GM20000 (cell line): ENCODE measurements around the gene KAZALD1.

Experiments used
- DNase-seq: peaks from one replicate; pipeline ENCODE4 v3.0.0; 2012; ENCODE audit warnings: low spot score
- CTCF ChIP-seq: IDR thresholded peaks from 2 replicates; pipeline ENCODE4 v1.5.1; 2012; ENCODE audit warnings: mild to moderate bottlenecking, control low read depth; ENCODE audit errors: extremely low read depth, missing control alignments

KAZALD1 gene, protein sequence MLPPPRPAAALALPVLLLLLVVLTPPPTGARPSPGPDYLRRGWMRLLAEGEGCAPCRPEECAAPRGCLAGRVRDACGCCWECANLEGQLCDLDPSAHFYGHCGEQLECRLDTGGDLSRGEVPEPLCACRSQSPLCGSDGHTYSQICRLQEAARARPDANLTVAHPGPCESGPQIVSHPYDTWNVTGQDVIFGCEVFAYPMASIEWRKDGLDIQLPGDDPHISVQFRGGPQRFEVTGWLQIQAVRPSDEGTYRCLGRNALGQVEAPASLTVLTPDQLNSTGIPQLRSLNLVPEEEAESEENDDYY

DNA sequence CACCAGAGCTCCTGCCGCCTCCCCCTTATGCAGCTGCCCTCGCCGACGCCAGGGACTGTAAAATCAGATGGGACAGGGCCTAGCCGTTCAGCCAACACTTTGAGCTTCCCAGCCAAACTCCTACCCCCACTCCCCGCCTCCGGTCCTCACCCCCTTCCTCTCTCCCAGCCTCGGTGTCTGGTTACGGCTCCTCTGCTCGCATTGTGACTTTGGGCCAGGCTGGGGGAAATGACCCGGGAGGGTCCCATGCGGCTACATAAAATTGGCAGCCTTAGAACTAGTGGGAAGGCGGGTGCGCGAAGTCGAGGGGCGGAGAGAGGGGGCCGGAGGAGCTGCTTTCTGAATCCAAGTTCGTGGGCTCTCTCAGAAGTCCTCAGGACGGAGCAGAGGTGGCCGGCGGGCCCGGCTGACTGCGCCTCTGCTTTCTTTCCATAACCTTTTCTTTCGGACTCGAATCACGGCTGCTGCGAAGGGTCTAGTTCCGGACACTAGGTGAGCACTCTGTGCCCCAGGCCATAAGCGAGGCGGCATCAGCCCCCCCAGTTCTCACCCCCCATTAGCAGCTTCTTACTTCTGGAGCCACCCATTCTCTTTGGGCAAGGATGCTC, at the start of gene KAZALD1:
Gene KAZALD1, plus strand, starts transcription at position 366 of the 608 bp plus-strand sequence. CDS start 604 bp downstream, outside the sequence.
- TF ChIP-seq CTCF, result no peak
- DNase-seq, result no peak

DNA sequence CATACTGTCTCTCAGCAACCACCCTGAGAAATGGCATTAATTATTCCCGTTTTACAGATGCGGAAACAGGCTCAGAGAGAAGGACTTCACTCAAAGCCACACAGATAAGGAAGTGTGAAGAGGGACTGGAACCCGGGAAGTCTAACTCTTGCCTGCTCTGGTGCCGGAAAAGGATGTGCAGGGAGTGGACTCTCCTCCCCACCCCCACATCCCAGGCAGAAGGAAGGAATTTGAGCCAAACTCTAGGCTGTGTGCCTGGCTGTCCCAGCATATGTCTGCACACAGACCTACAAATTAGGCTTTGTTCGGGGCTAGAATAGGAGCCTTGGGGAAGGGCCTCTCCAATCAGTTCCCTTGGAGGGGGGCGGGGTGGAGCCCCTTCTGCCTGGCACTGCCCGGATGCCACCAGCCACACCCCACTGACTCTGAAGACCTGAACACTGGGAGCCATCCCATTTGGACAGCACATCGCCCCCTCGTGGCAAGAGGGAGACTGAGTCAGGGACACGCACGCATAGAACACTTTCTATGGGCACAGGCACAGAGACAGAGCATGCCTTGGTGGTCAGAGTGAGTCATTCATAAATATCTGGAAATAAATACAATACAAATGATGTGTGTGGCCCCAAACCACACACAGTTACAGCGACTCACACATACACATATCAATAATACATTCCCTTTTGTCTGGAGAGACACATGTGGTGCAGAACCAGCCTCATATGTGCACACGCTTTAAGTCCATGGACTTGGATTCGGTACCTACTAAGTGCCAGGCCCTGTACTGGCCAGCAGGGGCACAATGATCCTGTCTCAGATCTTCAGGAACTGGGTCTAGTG, 49.0 kb upstream of the KAZALD1 start:
- peak; percentile 89 for DNase-seq
- TF ChIP-seq CTCF, result peak; percentile 78

DNA sequence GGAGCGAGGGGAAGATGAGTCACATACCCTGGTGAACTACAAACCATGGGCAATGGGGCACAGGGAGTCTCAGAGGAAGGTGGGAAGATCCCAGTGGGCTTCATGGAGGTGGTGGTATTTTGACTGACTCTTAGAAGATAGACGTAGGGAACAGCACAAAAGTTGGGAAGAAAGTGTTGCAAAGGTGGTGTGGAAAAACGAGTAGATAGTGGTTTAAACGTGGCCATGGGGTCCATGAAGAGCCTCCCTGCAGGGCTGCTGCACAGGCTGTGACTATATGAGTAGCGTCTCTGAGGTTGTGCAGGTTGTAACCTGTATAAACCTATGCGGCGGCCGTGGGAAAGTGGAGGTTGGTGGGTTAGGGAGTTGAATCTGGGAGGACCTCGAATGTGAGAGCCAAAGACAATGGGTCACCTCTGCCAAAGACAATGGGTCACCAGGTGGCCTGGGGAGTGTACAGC, 48.4 kb upstream of the KAZALD1 start:
- TF ChIP-seq CTCF, result no peak
- DNase-seq, result no peak

DNA sequence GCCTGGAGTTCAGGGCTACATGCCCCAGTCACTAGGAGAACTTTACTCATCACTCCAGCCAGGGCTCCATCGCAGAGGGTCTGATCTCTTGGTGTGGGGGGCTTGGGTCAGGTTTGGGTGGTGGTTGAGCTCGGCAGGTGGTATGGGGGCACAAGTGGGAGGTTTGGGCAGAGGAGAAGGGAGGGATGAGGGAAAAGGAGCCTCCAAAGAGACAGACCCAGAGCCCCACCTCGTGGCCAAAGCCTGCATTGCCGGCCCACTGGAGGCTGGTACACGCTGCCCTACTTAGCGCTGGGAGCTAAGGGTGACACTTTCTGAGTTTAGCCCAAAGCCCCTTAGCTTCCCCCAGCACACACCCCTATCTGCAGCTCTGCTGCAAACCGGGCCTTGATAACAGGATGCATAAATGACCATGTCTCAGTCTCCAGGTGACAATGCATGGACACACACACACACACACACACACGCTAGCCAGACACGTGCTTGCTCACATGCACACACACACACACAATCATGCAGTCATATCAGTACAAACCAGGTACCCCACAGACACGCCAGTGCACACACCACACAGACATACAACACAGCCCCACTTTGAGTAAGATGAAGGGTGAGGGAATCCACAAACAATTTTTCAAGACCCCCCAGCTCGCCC, 47.4 kb upstream of the KAZALD1 start:
- TF ChIP-seq CTCF, result peak; percentile 81
- peak; percentile 88 for DNase-seq

- TF ChIP-seq CTCF, result no peak
- DNase-seq, result no peak
Observed at GRCh38 chr10:101014966-101015581, 46.7 kb upstream of the KAZALD1 start.

GRCh38 chr10:101015582-101015973, 46.2 kb upstream of the KAZALD1 start:
- no peak for TF ChIP-seq CTCF
- DNase-seq, result no peak
